ENCODE results near the gene SRSF5. TPM values are rescaled to one million over a fixed set of nuclear protein-coding genes. Genes with fewer than 3 reads are reported as not detected.
A peak's percentile ranks its signal among the peaks of the same experiment; 100 is the strongest.

The SRSF5 gene
- total RNA-seq, 2 experiments from 2014 or later, result 255 to 267 TPM

DNA sequence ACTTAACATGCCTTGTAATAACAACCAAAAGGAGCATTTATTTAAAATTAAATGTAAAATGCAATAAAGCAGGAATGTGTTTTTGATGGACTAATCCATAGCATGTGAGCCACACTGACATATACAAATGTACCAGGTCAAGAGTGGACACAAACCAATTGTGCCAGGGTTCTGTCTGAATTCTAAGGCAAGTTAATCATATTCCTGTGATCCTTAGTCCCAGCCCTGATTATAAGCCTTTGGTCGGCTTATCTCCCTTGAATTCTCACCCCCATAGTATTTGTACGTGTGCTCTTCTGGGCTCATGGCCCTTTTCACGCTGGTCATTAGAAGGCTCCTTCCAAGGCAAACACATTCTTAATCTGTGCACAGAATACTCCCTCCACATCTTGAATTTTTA is 10.6 kb upstream of the SRSF5 start:
- DNase-seq (no peak), ATAC-seq (no peak)
- H3K4me3 Mint-ChIP-seq, result no peak overlapping the region
- H3K36me3 Mint-ChIP-seq (ENCODE audit: low read depth), result no peaks in the 10 kb centered on the region
- H3K27ac Mint-ChIP-seq, result no peak overlapping the region
- H3K4me1 Mint-ChIP-seq (ENCODE audit: low read depth), result peaks cover 15% of the 10 kb centered on the region
- H3K27me3 Mint-ChIP-seq, result no peaks in the 10 kb centered on the region
- POLR2A ChIA-PET, result interaction anchor here (1.3 to 1.5 kb wide), 2 partner anchors 10 to 18 kb away, joined by 3 to 5 read pairs; partner anchors contain the start of gene SRSF5
- no peaks in the 10 kb centered on the region for H3K9me3 Mint-ChIP-seq
- TF ChIP-seq, protein P1, sequence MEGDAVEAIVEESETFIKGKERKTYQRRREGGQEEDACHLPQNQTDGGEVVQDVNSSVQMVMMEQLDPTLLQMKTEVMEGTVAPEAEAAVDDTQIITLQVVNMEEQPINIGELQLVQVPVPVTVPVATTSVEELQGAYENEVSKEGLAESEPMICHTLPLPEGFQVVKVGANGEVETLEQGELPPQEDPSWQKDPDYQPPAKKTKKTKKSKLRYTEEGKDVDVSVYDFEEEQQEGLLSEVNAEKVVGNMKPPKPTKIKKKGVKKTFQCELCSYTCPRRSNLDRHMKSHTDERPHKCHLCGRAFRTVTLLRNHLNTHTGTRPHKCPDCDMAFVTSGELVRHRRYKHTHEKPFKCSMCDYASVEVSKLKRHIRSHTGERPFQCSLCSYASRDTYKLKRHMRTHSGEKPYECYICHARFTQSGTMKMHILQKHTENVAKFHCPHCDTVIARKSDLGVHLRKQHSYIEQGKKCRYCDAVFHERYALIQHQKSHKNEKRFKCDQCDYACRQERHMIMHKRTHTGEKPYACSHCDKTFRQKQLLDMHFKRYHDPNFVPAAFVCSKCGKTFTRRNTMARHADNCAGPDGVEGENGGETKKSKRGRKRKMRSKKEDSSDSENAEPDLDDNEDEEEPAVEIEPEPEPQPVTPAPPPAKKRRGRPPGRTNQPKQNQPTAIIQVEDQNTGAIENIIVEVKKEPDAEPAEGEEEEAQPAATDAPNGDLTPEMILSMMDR (IDR thresholded peaks at IDR 0.05), result no peak
- CTCF ChIA-PET, result interaction anchor here (1.9 kb wide), 1 partner anchor 29 kb away, joined by 4 read pairs; no protein-coding TSS in a partner anchor
- intact Hi-C loops (cut with micrococcal nuclease), result no loop called here

DNA sequence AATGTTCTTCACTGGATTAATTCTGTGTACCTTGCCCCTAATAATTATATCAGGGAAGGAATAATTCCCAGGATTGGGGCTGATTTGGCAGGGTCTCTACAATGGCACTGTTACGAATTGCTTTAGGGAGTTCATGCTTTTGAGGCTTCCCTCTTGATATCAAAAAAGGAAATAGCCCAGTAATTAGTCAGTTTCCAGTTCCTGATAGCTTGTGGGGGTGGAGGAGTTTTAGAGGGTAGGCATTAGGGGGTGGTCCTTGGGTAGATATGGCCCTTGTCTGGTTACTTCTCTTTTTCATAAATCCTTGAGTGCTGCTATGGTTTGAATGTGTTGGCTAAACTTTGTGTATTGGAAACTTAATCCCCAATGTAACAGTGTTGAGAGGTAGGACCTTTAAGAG is 6.1 kb upstream of the SRSF5 start:
- peaks cover 8% of the 10 kb centered on the region for H3K9me3 Mint-ChIP-seq
- CTCF ChIA-PET, result interaction anchor here (1.6 to 2.4 kb wide), 2 partner anchors 34 to 267 kb away, joined by 5 to 15 read pairs; no protein-coding TSS in a partner anchor

DNA sequence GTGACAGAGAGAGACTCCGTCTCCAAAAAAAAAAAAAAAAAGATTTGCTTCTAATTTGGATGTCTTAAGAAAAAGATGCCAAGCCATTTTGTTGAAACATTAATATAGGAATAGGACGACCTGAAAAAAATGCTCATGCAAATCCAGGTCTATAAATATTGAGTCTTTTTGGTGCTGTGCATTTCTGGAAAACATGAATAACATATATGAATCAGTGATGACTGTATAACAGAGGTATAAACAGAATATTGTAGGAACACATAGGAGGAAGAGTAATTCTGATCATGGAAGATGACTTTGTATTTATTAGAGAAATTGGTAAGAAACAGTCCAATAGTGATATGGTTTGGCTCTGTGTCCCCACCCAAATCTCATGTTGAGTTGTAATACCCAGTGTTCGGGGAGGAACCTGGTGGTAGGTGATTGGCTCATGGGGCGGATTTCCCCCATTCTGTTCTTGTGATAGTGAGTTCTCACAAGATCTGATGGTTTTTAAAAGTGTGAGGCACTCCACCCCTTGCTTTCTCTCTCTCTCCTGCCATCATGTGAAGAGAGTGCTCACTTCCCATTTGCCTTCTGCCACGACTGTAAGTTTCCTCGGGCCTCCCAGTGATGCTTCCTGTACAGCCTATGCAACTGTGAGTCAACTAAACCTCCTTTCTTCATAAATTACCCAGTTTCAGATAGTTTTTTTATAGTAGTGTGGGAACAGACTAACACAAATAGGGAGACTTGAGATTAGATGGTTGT is 3.0 kb upstream of the SRSF5 start:
- peak; percentile 8 for ATAC-seq
- H3K4me1 Mint-ChIP-seq (ENCODE audit: low read depth), result peaks cover 49% of the 10 kb centered on the region
- peaks cover 31% of the 10 kb centered on the region for H3K36me3 Mint-ChIP-seq (ENCODE audit: low read depth)
- peaks cover 8% of the 10 kb centered on the region for H3K9me3 Mint-ChIP-seq
- CTCF ChIA-PET, result no interaction called here
- POLR2A ChIA-PET, result no interaction called here
- no peak overlapping the region for H3K4me3 Mint-ChIP-seq
- TF ChIP-seq, protein P1 (IDR thresholded peaks at IDR 0.05), result no peak
- peak overlapping the region; percentile 86 for H3K27ac Mint-ChIP-seq
- peaks cover 2% of the 10 kb centered on the region for H3K27me3 Mint-ChIP-seq
- DNase-seq, result peak; percentile 53
- intact Hi-C loops (cut with micrococcal nuclease), result no loop called here

More for the DNA sequence above, 6.1 kb upstream of the SRSF5 start:
- Mint-ChIP-seq H3K4me1 (ENCODE audit: low read depth) (peaks cover 35% of the 10 kb centered on the region), H3K27ac (no peak overlapping the region), H3K4me3 (no peak overlapping the region), H3K36me3 (ENCODE audit: low read depth) (peaks cover 10% of the 10 kb centered on the region), H3K27me3 (no peaks in the 10 kb centered on the region)
- POLR2A ChIA-PET, result interaction anchor here (2.5 kb wide), 1 partner anchor 13 kb away, joined by 12 read pairs; no protein-coding TSS in a partner anchor
- TF ChIP-seq, protein P1 (IDR thresholded peaks at IDR 0.05), result no peak
- ATAC-seq (no peak), DNase-seq (no peak)
- intact Hi-C loops (cut with micrococcal nuclease), result no loop called here

DNA sequence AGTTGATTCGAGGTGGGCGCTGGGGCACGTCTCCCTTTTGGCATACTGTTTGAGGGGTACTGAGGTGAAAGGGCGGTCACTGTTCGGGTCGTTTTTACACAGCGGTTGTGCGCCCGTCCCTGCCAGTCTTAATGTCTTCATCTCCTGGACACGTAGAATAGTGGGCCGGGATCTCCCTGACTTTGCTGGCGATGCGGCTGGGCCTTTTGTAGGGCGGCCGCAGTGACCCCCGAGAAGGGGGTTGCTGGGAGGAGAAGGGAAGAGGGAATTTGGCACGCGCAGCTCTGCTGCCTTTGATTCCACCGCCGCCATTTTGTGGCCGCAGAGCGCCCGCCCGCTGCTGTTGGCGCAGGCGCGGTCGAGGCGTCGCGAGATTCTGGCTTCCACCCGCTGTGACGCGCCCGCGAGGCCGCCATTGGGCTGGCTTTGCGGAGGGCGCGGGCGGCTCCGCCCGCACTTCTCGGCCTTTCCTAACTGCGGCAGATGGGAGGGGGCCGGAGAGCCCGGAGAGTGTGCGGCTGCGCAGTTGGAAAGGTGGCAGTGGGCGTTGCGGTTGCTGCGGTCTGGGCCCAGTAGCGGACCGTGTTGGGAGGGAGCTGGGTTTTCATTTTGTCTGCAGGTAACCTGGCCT is 542 bp downstream of the SRSF5 start:
- ChIA-PET POLR2A (interaction anchor here (0.7 to 4.2 kb wide), 14 partner anchors 9 to 195 kb away, joined by 3 to 28 read pairs (median 6); partner anchors contain the start of gene SUSD6), CTCF (interaction anchor here (0.7 to 1.0 kb wide), 3 partner anchors 48 to 156 kb away, joined by 3 read pairs; partner anchors contain the start of gene SUSD6)
- peak overlapping the region; percentile 90 for H3K4me3 Mint-ChIP-seq
- DNase-seq (peak; percentile 95), ATAC-seq (peak; percentile 73)
- TF ChIP-seq, protein P1 (IDR thresholded peaks at IDR 0.05), result no peak
- H3K9me3 Mint-ChIP-seq, result peaks cover 8% of the 10 kb centered on the region
- H3K4me1 Mint-ChIP-seq (ENCODE audit: low read depth), result peaks cover 61% of the 10 kb centered on the region
- H3K27me3 Mint-ChIP-seq, result peaks cover 2% of the 10 kb centered on the region
- intact Hi-C loops (cut with micrococcal nuclease), result no loop called here
- peak overlapping the region; percentile 100 for H3K27ac Mint-ChIP-seq
- H3K36me3 Mint-ChIP-seq (ENCODE audit: low read depth), result peaks cover 62% of the 10 kb centered on the region

All from activated CD8-positive, alpha-beta T cell treated with anti-CD3 and anti-CD28 coated beads for 36 hours (primary cell).